Fibroblast of skin of left biceps (primary cell): Measurements from ENCODE around the gene DDAH1.
"Not testable (repeated sequence)": the region's sequence is repeated elsewhere in the genome, so short reads cannot be mapped to it uniquely, and the experiment has no call there.

Experiments used
- DNase-seq, 2 experiments: peaks; one replicate each; pipeline ENCODE4 v3.0.0-alpha.2; 2013; ENCODE audit warnings: low read depth in 2 of 2

The DDAH1 gene

GRCh38 chr1:85465099-85465785 is at the start of gene DDAH1:
TSS of gene DDAH1 (minus strand) at chr1:85465159. CDS start at chr1:85465045, 114 bp downstream.
- DNase-seq, result no peak

GRCh38 chr1:85513998-85514397 is 49.0 kb upstream of the DDAH1 start:
- not testable (repeated sequence) for DNase-seq

- DNase-seq, result no peak
These were observed 39.5 kb upstream of the DDAH1 start for GRCh38 chr1:85504417-85504816.

- no peak for DNase-seq
These were observed 37.7 kb upstream of the DDAH1 start for GRCh38 chr1:85502625-85503083.

GRCh38 chr1:85502171-85502570 is 37.2 kb upstream of the DDAH1 start:
- DNase-seq, result no peak

GRCh38 chr1:85501355-85501898 is 36.5 kb upstream of the DDAH1 start:
- no peak for DNase-seq

- no peak for DNase-seq
These were observed 32.1 kb upstream of the DDAH1 start for GRCh38 chr1:85496941-85497582.

GRCh38 chr1:85495556-85495955 is 30.6 kb upstream of the DDAH1 start:
- no peak for DNase-seq

- DNase-seq, result no peak
These were observed 29.9 kb upstream of the DDAH1 start for GRCh38 chr1:85494904-85495266.

- DNase-seq, result no peak
These were observed 29.3 kb upstream of the DDAH1 start for GRCh38 chr1:85494074-85494903.

- DNase-seq, result no peak
These were observed 25.5 kb upstream of the DDAH1 start for GRCh38 chr1:85490270-85490985.

GRCh38 chr1:85488126-85488525 is 23.2 kb upstream of the DDAH1 start:
- DNase-seq, result no peak

GRCh38 chr1:85485516-85485915 is 20.6 kb upstream of the DDAH1 start:
- DNase-seq, result no peak

GRCh38 chr1:85484716-85485115 is 19.8 kb upstream of the DDAH1 start:
- DNase-seq, result no peak

GRCh38 chr1:85484264-85484663 is 19.3 kb upstream of the DDAH1 start:
- no peak for DNase-seq

- no peak for DNase-seq
These were observed 16.7 kb upstream of the DDAH1 start for GRCh38 chr1:85481688-85482087.

- no peak for DNase-seq
These were observed 15.6 kb upstream of the DDAH1 start for GRCh38 chr1:85480566-85480965.

- DNase-seq, result no peak
These were observed 14.5 kb upstream of the DDAH1 start for GRCh38 chr1:85479491-85479890.

- DNase-seq, result no peak
These were observed 13.4 kb upstream of the DDAH1 start for GRCh38 chr1:85478366-85478765.

GRCh38 chr1:85475055-85475454 is 10.1 kb upstream of the DDAH1 start:
- no peak for DNase-seq

GRCh38 chr1:85473390-85473789 is 8.4 kb upstream of the DDAH1 start:
- no peak for DNase-seq

GRCh38 chr1:85471558-85471957 is 6.6 kb upstream of the DDAH1 start:
- no peak for DNase-seq
